NCI-H69 (cell line): ENCODE measurements around the gene DCN.
A peak's percentile ranks its signal among the peaks of the same experiment; 100 is the strongest.
"Not testable (repeated sequence)": the region's sequence is repeated elsewhere in the genome, so short reads cannot be mapped to it uniquely, and the experiment has no call there.

Experiments
- DNase-seq: peaks from one replicate; lab custom pipeline; 2025; lab: John Stamatoyannopoulos, UW

Gene DCN

GRCh38 chr12:91182636-91183455 is at the start of gene DCN:
TSS of gene DCN (minus strand) at chr12:91182817. CDS start at chr12:91178552, 4,265 bp downstream.
- peak; percentile 10 for DNase-seq

- DNase-seq: no peak
Observed at GRCh38 chr12:91230841-91231240, 48.2 kb upstream of the DCN start.

GRCh38 chr12:91226951-91227350 is 44.3 kb upstream of the DCN start:
- no peak for DNase-seq

GRCh38 chr12:91225316-91225715 is 42.7 kb upstream of the DCN start:
- no peak for DNase-seq

GRCh38 chr12:91224401-91224800 is 41.8 kb upstream of the DCN start:
- no peak for DNase-seq

GRCh38 chr12:91222746-91223145 is 40.1 kb upstream of the DCN start:
- DNase-seq: no peak

GRCh38 chr12:91219919-91220318 is 37.3 kb upstream of the DCN start:
- DNase-seq: no peak

- no peak for DNase-seq
Observed at GRCh38 chr12:91219511-91219910, 36.9 kb upstream of the DCN start.

GRCh38 chr12:91216871-91217270 is 34.3 kb upstream of the DCN start:
- DNase-seq: no peak

- no peak for DNase-seq
Observed at GRCh38 chr12:91215940-91216454, 33.4 kb upstream of the DCN start.

GRCh38 chr12:91211866-91212265 is 29.2 kb upstream of the DCN start:
- DNase-seq: no peak

GRCh38 chr12:91210618-91211017 is 28.0 kb upstream of the DCN start:
- DNase-seq: no peak

- no peak for DNase-seq
Observed at GRCh38 chr12:91210144-91210543, 27.5 kb upstream of the DCN start.

- DNase-seq: not testable (repeated sequence)
Observed at GRCh38 chr12:91207301-91207700, 24.7 kb upstream of the DCN start.

- no peak for DNase-seq
Observed at GRCh38 chr12:91205811-91206210, 23.2 kb upstream of the DCN start.

- no peak for DNase-seq
Observed at GRCh38 chr12:91204421-91204820, 21.8 kb upstream of the DCN start.

- DNase-seq: no peak
Observed at GRCh38 chr12:91203610-91204009, 21.0 kb upstream of the DCN start.

- DNase-seq: no peak
Observed at GRCh38 chr12:91202390-91202789, 19.8 kb upstream of the DCN start.

GRCh38 chr12:91196436-91196835 is 13.8 kb upstream of the DCN start:
- no peak for DNase-seq

GRCh38 chr12:91194500-91194899 is 11.9 kb upstream of the DCN start:
- DNase-seq: no peak

GRCh38 chr12:91191513-91192111 is 9.0 kb upstream of the DCN start:
- DNase-seq: no peak

GRCh38 chr12:91189516-91189915 is 6.9 kb upstream of the DCN start:
- no peak for DNase-seq

- no peak for DNase-seq
Observed at GRCh38 chr12:91188778-91189177, 6.2 kb upstream of the DCN start.
